NT2/D1 (cell line): ENCODE data around the gene PDCD1.

Source experiments
- SUZ12 ChIP-seq: IDR thresholded peaks from 2 replicates; pipeline ENCODE4 v1.6.1; 2011; ENCODE audit not compliant: insufficient read length, insufficient read depth; ENCODE audit errors: extremely low read depth
- YY1 ChIP-seq: IDR thresholded peaks from 2 replicates; pipeline ENCODE4 v1.6.1; 2011; ENCODE audit not compliant: insufficient read length, insufficient read depth
- ZNF274 ChIP-seq: IDR thresholded peaks from 2 replicates; pipeline ENCODE4 v1.6.1; 2011; ENCODE audit warnings: mild to moderate bottlenecking, low read depth, low read length

DNA sequence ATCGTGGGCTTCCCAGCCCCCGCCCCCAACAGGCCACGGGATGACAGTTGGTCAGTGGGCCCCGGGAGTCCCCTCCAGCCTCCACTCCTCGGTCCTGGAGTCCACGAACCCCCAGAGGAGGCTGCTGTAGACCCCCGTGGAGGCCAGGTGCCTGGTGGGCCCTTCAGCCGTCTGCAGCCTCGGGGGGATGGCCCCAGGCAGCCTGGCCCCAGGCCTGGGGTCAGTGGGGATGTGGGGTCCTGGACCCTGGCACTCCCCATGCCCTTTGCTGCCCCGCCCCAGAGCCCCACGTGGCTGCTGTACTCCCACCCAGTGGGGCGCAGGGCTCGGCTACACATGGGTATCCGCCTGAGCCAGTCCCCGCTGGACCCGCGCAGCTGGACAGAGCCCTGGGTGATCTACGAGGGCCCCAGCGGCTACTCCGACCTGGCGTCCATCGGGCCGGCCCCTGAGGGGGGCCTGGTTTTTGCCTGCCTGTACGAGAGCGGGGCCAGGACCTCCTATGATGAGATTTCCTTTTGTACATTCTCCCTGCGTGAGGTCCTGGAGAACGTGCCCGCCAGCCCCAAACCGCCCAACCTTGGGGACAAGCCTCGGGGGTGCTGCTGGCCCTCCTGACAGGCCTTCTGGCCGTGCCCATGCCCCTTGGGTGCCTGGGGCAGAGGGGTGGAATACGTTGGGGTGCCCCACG is 42.1 kb downstream of the PDCD1 start:
- TF ChIP-seq ZNF274 = no peak
- no peak for TF ChIP-seq SUZ12
- TF ChIP-seq YY1 = no peak
